HepG2 (cell line): ENCODE measurements around the gene ZNF628. TPM values are rescaled to one million over a fixed set of nuclear protein-coding genes. Genes with fewer than 3 reads are reported as not detected.

ENCODE experiments used
- AHR ChIP-seq: IDR thresholded peaks from 2 replicates; pipeline ENCODE4 v1.6.1; 2018; ENCODE audit warnings: missing genetic modification reagents, missing compliant biosample characterization
- BHLHE40 ChIP-seq: IDR thresholded peaks from 2 replicates; pipeline ENCODE4 v1.6.1; 2011; ENCODE audit warnings: low read length, improper control_type of control experiment
- CBX2 ChIP-seq, 2 experiments: fragments of 200-600 bp in 1 of 2; sonication (generic); formaldehyde crosslinking in 1 of 2; IDR thresholded peaks; 2 replicates each; pipeline versions ENCODE4 v1.7.0 to v1.8.1; 2018 to 2022; ENCODE audit warnings: low read depth in 2 of 2, low read length in 1 of 2, mild to moderate bottlenecking in 1 of 2, missing genetic modification reagents in 1 of 2
- HOXA3 ChIP-seq: sonication (generic); formaldehyde crosslinking; IDR thresholded peaks from 2 replicates; pipeline ENCODE4 v1.5.0; 2020; ENCODE audit warnings: missing genetic modification reagents
- HOXA9 ChIP-seq: sonication (generic); formaldehyde crosslinking; IDR thresholded peaks from 2 replicates; pipeline ENCODE4 v1.8.1; 2022; ENCODE audit warnings: missing genetic modification reagents, mild to moderate bottlenecking, moderate library complexity, borderline replicate concordance
- KDM5B ChIP-seq: sonication (generic); formaldehyde crosslinking; IDR thresholded peaks from 2 replicates; pipeline ENCODE4 v1.4.0; 2020; ENCODE audit warnings: missing genetic modification reagents, mild to moderate bottlenecking, borderline replicate concordance
- MAF1 ChIP-seq: sonication (generic); formaldehyde crosslinking; IDR thresholded peaks from 2 replicates; pipeline ENCODE4 v1.5.0; 2020; ENCODE audit warnings: missing genetic modification reagents, borderline replicate concordance
- PHB2 ChIP-seq: fragments of 450-650 bp; IDR thresholded peaks from 2 replicates; pipeline ENCODE4 v1.6.1; 2018; ENCODE audit not compliant: partially characterized antibody
- PPARG ChIP-seq: conservative IDR thresholded peaks from 2 replicates; pipeline ENCODE4 v1.6.1; 2016; ENCODE audit warnings: missing biosample characterization, missing genetic modification reagents
- PRPF4 ChIP-seq: fragments of 200-400 bp; formaldehyde crosslinking; IDR thresholded peaks from 2 replicates; pipeline ENCODE4 v1.6.1; 2016; ENCODE audit warnings: low read length, low read depth; ENCODE audit not compliant: poor library complexity, severe bottlenecking
- YEATS2 ChIP-seq: sonication (generic); formaldehyde crosslinking; IDR thresholded peaks from 2 replicates; pipeline ENCODE4 v1.4.0; 2020; ENCODE audit warnings: missing genetic modification reagents, borderline replicate concordance
- ZFP37 ChIP-seq: sonication (generic); formaldehyde crosslinking; IDR thresholded peaks from 2 replicates; pipeline ENCODE4 v1.4.0; 2020; ENCODE audit warnings: missing genetic modification reagents, borderline replicate concordance
- ZNF318 ChIP-seq: sonication (generic); formaldehyde crosslinking; IDR thresholded peaks from 2 replicates; pipeline ENCODE4 v1.4.0; 2020; ENCODE audit warnings: mild to moderate bottlenecking, missing genetic modification reagents
- ZNF331 ChIP-seq: sonication (generic); formaldehyde crosslinking; IDR thresholded peaks from 2 replicates; pipeline ENCODE4 v1.4.0; 2020; ENCODE audit warnings: missing genetic modification reagents
- ZNF652 ChIP-seq: IDR thresholded peaks from 2 replicates; pipeline ENCODE4 v1.6.1; 2016; ENCODE audit warnings: low read depth, borderline replicate concordance
- polyA plus RNA-seq, 8 experiments: library from polyadenylated mRNA; depleted of rRNA in 3 of 8; stranded (reverse) in 7 of 8; unstranded in 1 of 8; fragments of >200 nt; fragmentation: Illumina TruSeq in 4 of 8; extraction: Trizol in 4 of 8; gene quantifications; 2 replicates each; pipeline versions ENCODE4 v1.2.1 to v1.2.3, GENCODE V29; 2011 to 2016; ENCODE audit warnings: low read depth in 4 of 8, missing spikeins in 1 of 8, mixed read lengths in 1 of 8; ENCODE audit not compliant: insufficient read depth in 1 of 8
- total RNA-seq, 5 experiments: library from RNA; depleted of rRNA; stranded (reverse); fragments of >200 nt; fragmentation: Illumina TruSeq; extraction: Trizol; gene quantifications; 2 replicates each; pipeline ENCODE4 v1.2.3, GENCODE V29; 2016; ENCODE audit warnings: low read depth in 1 of 5
- TF ChIP-seq, protein P1 (sequence below): sonication (generic); formaldehyde crosslinking; IDR thresholded peaks from 2 replicates; pipeline ENCODE4 v1.4.0; 2020; ENCODE audit warnings: missing genetic modification reagents, borderline replicate concordance

Gene ZNF628
- total and polyA plus RNA-seq, 2 of the 13 experiments (the other 11 are each of a cell fraction or from before 2014, with no cell fraction given), result 0.54 to 1.2 TPM

GRCh38 chr19:55437410-55437809 is 39.0 kb upstream of the ZNF628 start (continued):
- TF ChIP-seq HOXA9 (CRISPR knock-in tag), result peak; percentile 26; the same call in 1 of the 2 replicates
- no peak for TF ChIP-seq ZNF318 (CRISPR knock-in tag)
- peak; percentile 31; the same call in 1 of the 2 replicates for TF ChIP-seq KDM5B (CRISPR knock-in tag)
- TF ChIP-seq, protein P1, sequence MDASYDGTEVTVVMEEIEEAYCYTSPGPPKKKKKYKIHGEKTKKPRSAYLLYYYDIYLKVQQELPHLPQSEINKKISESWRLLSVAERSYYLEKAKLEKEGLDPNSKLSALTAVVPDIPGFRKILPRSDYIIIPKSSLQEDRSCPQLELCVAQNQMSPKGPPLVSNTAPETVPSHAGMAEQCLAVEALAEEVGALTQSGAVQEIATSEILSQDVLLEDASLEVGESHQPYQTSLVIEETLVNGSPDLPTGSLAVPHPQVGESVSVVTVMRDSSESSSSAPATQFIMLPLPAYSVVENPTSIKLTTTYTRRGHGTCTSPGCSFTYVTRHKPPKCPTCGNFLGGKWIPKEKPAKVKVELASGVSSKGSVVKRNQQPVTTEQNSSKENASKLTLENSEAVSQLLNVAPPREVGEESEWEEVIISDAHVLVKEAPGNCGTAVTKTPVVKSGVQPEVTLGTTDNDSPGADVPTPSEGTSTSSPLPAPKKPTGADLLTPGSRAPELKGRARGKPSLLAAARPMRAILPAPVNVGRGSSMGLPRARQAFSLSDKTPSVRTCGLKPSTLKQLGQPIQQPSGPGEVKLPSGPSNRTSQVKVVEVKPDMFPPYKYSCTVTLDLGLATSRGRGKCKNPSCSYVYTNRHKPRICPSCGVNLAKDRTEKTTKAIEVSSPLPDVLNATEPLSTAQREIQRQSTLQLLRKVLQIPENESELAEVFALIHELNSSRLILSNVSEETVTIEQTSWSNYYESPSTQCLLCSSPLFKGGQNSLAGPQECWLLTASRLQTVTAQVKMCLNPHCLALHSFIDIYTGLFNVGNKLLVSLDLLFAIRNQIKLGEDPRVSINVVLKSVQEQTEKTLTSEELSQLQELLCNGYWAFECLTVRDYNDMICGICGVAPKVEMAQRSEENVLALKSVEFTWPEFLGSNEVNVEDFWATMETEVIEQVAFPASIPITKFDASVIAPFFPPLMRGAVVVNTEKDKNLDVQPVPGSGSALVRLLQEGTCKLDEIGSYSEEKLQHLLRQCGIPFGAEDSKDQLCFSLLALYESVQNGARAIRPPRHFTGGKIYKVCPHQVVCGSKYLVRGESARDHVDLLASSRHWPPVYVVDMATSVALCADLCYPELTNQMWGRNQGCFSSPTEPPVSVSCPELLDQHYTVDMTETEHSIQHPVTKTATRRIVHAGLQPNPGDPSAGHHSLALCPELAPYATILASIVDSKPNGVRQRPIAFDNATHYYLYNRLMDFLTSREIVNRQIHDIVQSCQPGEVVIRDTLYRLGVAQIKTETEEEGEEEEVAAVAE, result peak; percentile 84
- peak; percentile 74 for TF ChIP-seq ZNF331 (CRISPR knock-in tag)
- no peak for TF ChIP-seq PHB2
- peak; percentile 71; the same call in 1 of the 2 replicates for TF ChIP-seq YEATS2
- 0 out of 2 replicates have a peak, but pooled peaks have one; percentile 42 for TF ChIP-seq PPARG
- TF ChIP-seq MAF1 (CRISPR knock-in tag), result peak; percentile 55; the same call in 1 of the 2 replicates
- TF ChIP-seq BHLHE40, result no peak
- no peak for TF ChIP-seq PRPF4
- TF ChIP-seq ZFP37, result 0 out of 2 replicates have a peak, but pooled peaks have one; percentile 43
- TF ChIP-seq CBX2 (IDR thresholded peaks at IDR 0.05; ENCODE audit: low read depth, low read length), result no peak
- TF ChIP-seq CBX2 (CRISPR knock-in tag; IDR thresholded peaks at IDR 0.05; ENCODE audit: low read depth), result no peak
- TF ChIP-seq ZNF652 (CRISPR knock-in tag), result no peak
- peak; percentile 43; the same call in 1 of the 2 replicates for TF ChIP-seq HOXA3 (CRISPR knock-in tag)
- TF ChIP-seq AHR (CRISPR knock-in tag), result 0 out of 2 replicates have a peak, but pooled peaks have one; percentile 46
